OCI-LY7 (cell line): ENCODE measurements around the gene AGK. TPM values are rescaled to one million over a fixed set of nuclear protein-coding genes. Genes with fewer than 3 reads are reported as not detected.

Experiments used
- BruUV-seq: library from RNA; stranded (reverse); fragments of 400-500 nt; replicated peaks from 2 replicates; lab custom pipeline; 2021; lab: Mats Ljungman, UMichigan
- CTCF ChIA-PET: fragments of 300-600 bp; sonication (Branson Sonifier 250); formaldehyde crosslinking; loops from one replicate; lab custom pipeline; 2022; ENCODE audit warnings: antibody characterized with exemption; ENCODE audit not compliant: unreplicated experiment; lab: Charles Lee
- POLR2A ChIA-PET: fragments of 300-600 bp; sonication (Branson Sonifier 250); formaldehyde crosslinking; loops from one replicate; lab custom pipeline; 2022; ENCODE audit warnings: antibody characterized with exemption; lab: Charles Lee
- DNase-seq: peaks from one replicate; pipeline ENCODE4 v3.0.0-alpha.2; 2015; ENCODE audit warnings: low spot score
- H2AFZ ChIP-seq: fragments of 200-600 bp; sonication (generic), shearing (Covaris generic); 2 replicates; pipeline ENCODE4 v1.6.1; 2014; ENCODE audit warnings: mild to moderate bottlenecking, antibody characterized with exemption, low read length, moderate library complexity
- H3K27ac ChIP-seq: fragments of 200-600 bp; sonication (generic); 2 replicates; pipeline ENCODE4 v1.5.1; 2014; ENCODE audit warnings: mixed run types, low read depth, mild to moderate bottlenecking, moderate library complexity, low read length, inconsistent platforms; ENCODE audit not compliant: poor library complexity, severe bottlenecking
- H3K36me3 ChIP-seq: fragments of 200-600 bp; sonication (generic); 2 replicates; pipeline ENCODE4 v1.6.1; 2014; ENCODE audit warnings: mild to moderate bottlenecking, antibody characterized with exemption, low read length, moderate library complexity, mixed read lengths; ENCODE audit not compliant: insufficient read depth
- H3K4me1 ChIP-seq: fragments of 200-600 bp; sonication (generic); 2 replicates; pipeline ENCODE4 v1.5.1; 2014; ENCODE audit warnings: mild to moderate bottlenecking, low read length; ENCODE audit not compliant: insufficient read depth, poor library complexity, severe bottlenecking
- H3K4me2 ChIP-seq: fragments of 200-600 bp; sonication (generic); 2 replicates; pipeline ENCODE4 v1.6.1; 2014; ENCODE audit warnings: mild to moderate bottlenecking, low read length
- H3K4me3 ChIP-seq: fragments of 200-600 bp; sonication (generic); 2 replicates; pipeline ENCODE4 v1.5.1; 2014; ENCODE audit warnings: mild to moderate bottlenecking, low read depth, low read length; ENCODE audit not compliant: poor library complexity, severe bottlenecking
- H3K79me2 ChIP-seq: fragments of 200-600 bp; sonication (generic); 2 replicates; pipeline ENCODE4 v1.6.1; 2016; ENCODE audit warnings: low read depth, mild to moderate bottlenecking, low read length, moderate library complexity, mixed read lengths; ENCODE audit not compliant: insufficient read depth
- H3K9me2 ChIP-seq: fragments of 200-600 bp; sonication (generic); 2 replicates; pipeline ENCODE4 v1.6.1; 2016; ENCODE audit warnings: mild to moderate bottlenecking, low read length, mixed read lengths; ENCODE audit not compliant: insufficient read depth
- H3K9me3 ChIP-seq: fragments of 200-600 bp; sonication (generic); 2 replicates; pipeline ENCODE4 v1.6.1; 2014; ENCODE audit warnings: mild to moderate bottlenecking, mixed run types, low read length, mixed read lengths
- H4K20me1 ChIP-seq: fragments of 200-600 bp; sonication (generic); 2 replicates; pipeline ENCODE4 v1.6.1; 2014; ENCODE audit warnings: mild to moderate bottlenecking, antibody characterized with exemption, low read length, moderate library complexity, mixed read lengths; ENCODE audit not compliant: insufficient read depth
- EZH2phosphoT487 ChIP-seq: fragments of 200-600 bp; sonication (generic); IDR thresholded peaks from 2 replicates; pipeline ENCODE4 v1.6.1; 2018; ENCODE audit warnings: low read depth, borderline replicate concordance, mild to moderate bottlenecking, mixed run types, antibody characterized with exemption, low read length, moderate library complexity, mixed read lengths
- intact Hi-C: fragments of 100-400 bp; cut with micrococcal nuclease; formaldehyde crosslinking; loops from one replicate; pipeline ENCODE4 v1.10.0; 2022; ENCODE audit not compliant: unreplicated experiment
- total RNA-seq, 2 experiments: library from RNA; depleted of rRNA in 1 of 2; stranded (reverse); fragments of >200 nt in 1 of 2; shearing (Covaris generic) in 1 of 2; gene quantifications; 2 replicates each; pipeline ENCODE4 v1.2.3, GENCODE V29; 2014 to 2022
- TF ChIP-seq, protein P1 (sequence below): fragments of 200-600 bp; sonication (generic); conservative IDR thresholded peaks from 2 replicates; pipeline ENCODE4 v1.5.1; 2014; ENCODE audit warnings: mild to moderate bottlenecking, antibody characterized with exemption, low read length, moderate library complexity, mixed read lengths

AGK gene
- total RNA-seq, 2 experiments from 2014 or later: 31.2 to 33.6 TPM

DNA sequence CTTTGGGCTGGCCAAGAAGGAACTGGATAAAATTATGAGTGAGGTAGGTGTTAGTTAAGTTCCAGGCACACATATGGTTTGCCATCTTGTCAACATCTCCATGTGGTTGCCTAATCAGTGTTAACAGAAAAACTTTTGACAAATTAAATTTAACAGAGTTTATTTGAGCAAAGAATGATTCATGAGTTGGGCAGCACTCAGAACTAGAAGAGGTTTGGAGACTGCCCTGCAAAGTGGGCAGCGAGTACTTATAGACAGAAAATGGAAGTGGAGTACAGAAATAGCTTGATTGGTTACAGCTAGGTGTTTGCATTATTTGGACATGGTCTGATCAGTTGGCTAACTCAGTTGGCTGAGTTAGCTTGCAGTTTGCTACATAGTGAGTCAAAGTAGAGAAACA, 37.5 kb upstream of the AGK start:
- Histone ChIP-seq H3K79me2 (no peaks in the 10 kb centered on the region), H3K27ac (no peak overlapping the region), H2AFZ (no peak overlapping the region), H3K4me3 (no peak overlapping the region), H3K4me2 (no peak overlapping the region), H3K9me3 (no peaks in the 10 kb centered on the region), H3K36me3 (no peaks in the 10 kb centered on the region), H3K9me2 (no peaks in the 10 kb centered on the region), H3K4me1 (no peaks in the 10 kb centered on the region), H4K20me1 (no peaks in the 10 kb centered on the region)
- no peak for DNase-seq
- ChIA-PET CTCF (no interaction called here), POLR2A (no interaction called here)
- TF ChIP-seq EZH2phosphoT487: no peak
- TF ChIP-seq, protein P1, sequence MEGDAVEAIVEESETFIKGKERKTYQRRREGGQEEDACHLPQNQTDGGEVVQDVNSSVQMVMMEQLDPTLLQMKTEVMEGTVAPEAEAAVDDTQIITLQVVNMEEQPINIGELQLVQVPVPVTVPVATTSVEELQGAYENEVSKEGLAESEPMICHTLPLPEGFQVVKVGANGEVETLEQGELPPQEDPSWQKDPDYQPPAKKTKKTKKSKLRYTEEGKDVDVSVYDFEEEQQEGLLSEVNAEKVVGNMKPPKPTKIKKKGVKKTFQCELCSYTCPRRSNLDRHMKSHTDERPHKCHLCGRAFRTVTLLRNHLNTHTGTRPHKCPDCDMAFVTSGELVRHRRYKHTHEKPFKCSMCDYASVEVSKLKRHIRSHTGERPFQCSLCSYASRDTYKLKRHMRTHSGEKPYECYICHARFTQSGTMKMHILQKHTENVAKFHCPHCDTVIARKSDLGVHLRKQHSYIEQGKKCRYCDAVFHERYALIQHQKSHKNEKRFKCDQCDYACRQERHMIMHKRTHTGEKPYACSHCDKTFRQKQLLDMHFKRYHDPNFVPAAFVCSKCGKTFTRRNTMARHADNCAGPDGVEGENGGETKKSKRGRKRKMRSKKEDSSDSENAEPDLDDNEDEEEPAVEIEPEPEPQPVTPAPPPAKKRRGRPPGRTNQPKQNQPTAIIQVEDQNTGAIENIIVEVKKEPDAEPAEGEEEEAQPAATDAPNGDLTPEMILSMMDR: no peak
- no TSS peak for BruUV-seq
- intact Hi-C loops: no loop called here

DNA sequence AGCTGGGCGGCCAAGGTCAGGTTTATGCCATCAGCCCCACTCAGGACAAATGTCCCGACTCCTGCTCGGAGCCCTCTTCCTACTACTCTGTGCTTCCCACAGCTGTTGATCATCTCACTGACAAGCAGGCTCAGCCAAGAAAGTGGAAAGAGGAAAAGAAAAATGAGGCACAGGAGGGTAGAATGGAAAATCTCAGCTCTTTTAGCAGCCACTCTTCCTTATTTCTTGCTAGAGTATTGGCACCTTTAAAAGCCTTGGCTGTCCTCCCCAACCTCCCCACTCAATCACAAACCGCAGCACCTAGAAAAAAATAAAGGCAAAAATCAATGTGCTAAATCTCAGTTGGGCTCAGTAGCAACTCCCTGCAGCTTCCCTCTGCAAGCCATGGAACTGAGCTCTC, 35.3 kb upstream of the AGK start:
- H4K20me1 ChIP-seq: no peaks in the 10 kb centered on the region
- intact Hi-C loops: no loop called here
- H3K4me1 ChIP-seq: no peaks in the 10 kb centered on the region

DNA sequence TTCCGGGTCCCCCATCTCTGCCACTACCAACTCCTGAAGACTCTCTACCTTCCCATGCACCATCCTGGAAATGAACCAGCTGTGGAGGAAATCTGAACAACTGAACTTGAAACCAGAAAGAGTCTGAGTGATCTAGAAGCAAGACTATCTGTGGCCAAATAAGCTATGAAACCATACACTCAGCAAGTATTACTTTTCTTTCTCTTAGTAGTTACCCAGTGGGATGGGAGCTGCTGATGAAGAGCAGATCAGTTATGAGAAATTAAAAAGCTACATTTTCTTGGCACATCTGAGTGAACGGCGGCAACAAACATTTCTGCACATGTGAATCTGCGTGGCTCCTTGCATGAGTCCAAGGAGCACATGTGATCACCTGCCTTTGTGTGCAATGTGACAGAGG, 31.6 kb upstream of the AGK start:
- no peak for DNase-seq
- H3K79me2 ChIP-seq: no peaks in the 10 kb centered on the region
- CTCF ChIA-PET: no interaction called here
- H3K36me3 ChIP-seq: no peaks in the 10 kb centered on the region
- TF ChIP-seq, protein P1: no peak
- no peak for TF ChIP-seq EZH2phosphoT487
- H3K9me2 ChIP-seq: no peaks in the 10 kb centered on the region
- no peaks in the 10 kb centered on the region for H3K4me1 ChIP-seq
- H3K27ac ChIP-seq: no peak overlapping the region
- H3K9me3 ChIP-seq: no peaks in the 10 kb centered on the region
- no peak overlapping the region for H3K4me2 ChIP-seq
- H2AFZ ChIP-seq: no peak overlapping the region
- no TSS peak for BruUV-seq
- no peaks in the 10 kb centered on the region for H4K20me1 ChIP-seq
- H3K4me3 ChIP-seq: no peak overlapping the region
- POLR2A ChIA-PET: no interaction called here
- intact Hi-C loops: no loop called here

More for the DNA sequence above, 35.3 kb upstream of the AGK start:
- Histone ChIP-seq H3K27ac (no peak overlapping the region), H2AFZ (no peak overlapping the region), H3K79me2 (no peaks in the 10 kb centered on the region), H3K9me2 (no peaks in the 10 kb centered on the region), H3K4me3 (no peak overlapping the region), H3K9me3 (no peaks in the 10 kb centered on the region), H3K36me3 (no peaks in the 10 kb centered on the region), H3K4me2 (no peak overlapping the region)
- POLR2A ChIA-PET: interaction anchor here (0.8 kb wide), 1 partner anchor 777 kb away, joined by 4 read pairs; no protein-coding TSS in a partner anchor
- BruUV-seq: no TSS peak
- CTCF ChIA-PET: no interaction called here
- DNase-seq: no peak
- TF ChIP-seq, protein P1: no peak
- TF ChIP-seq EZH2phosphoT487: no peak
